Measurements from ENCODE around the gene HACD2. TPM values are rescaled to one million over a fixed set of nuclear protein-coding genes. Genes with fewer than 3 reads are reported as not detected.

The HACD2 gene
- total and polyA plus RNA-seq, 10 of the 15 experiments (the other 5 are each of a cell fraction or from before 2014, with no cell fraction given): 9.1 to 30.0 (median 18.8) TPM

GRCh38 chr3:123449102-123449996, 135.5 kb downstream of the HACD2 start:
- Histone ChIP-seq H3K27ac (ENCODE audit: control insufficient read depth, insufficient read depth) (no peak overlapping the region), H3K36me3 (ENCODE audit: control insufficient read depth in 2 of 2, insufficient read depth in 2 of 2, low read length in 1 of 2) (no peaks in the 10 kb centered on the region), H3K4me3 (peak overlapping the region; percentile 36; the same call in 1 of the 2 replicates), H3K9ac (ENCODE audit: control insufficient read depth, insufficient read depth, low read length) (no peak overlapping the region; the same call in 1 of the 2 replicates), H3K79me2 (ENCODE audit: control insufficient read depth, insufficient read depth, low read length) (no peaks in the 10 kb centered on the region), H3K4me1 (ENCODE audit: control insufficient read depth, insufficient read depth, low read length) (no peaks in the 10 kb centered on the region), H4K20me1 (ENCODE audit: control insufficient read depth, insufficient read depth) (no peaks in the 10 kb centered on the region), H3K9me3 (replicated peaks; ENCODE audit: control insufficient read depth, insufficient read depth, low read length) (no peaks in the 10 kb centered on the region), H3K27me3 (replicated peaks in 1 of 2; ENCODE audit: control insufficient read depth in 2 of 2, insufficient read depth in 2 of 2, low read length in 1 of 2) (peaks cover 1 to 14% of the 10 kb centered on the region in 2 experiments), H2AFZ (ENCODE audit: control insufficient read depth, low read depth, low read length) (no peak overlapping the region), H3K4me2 (ENCODE audit: control insufficient read depth, insufficient read depth) (peak overlapping the region; percentile 60)
- in situ Hi-C loops (cut with MboI) (no loop called here), intact Hi-C loops (cut with micrococcal nuclease; ENCODE audit: unreplicated experiment) (loop anchor here (5.0 kb wide), 1 partner anchor 108 kb away; no protein-coding TSS in a partner anchor)
- peak; percentile 40; the same call in 2 of the 3 replicates for ATAC-seq
- SMC1A ChIA-PET (ENCODE audit: uncharacterized antibody, unreplicated experiment): no interaction called here
- DNase-seq (ENCODE audit: low read depth, low spot score): no peak
- POLR2A ChIA-PET: interaction anchor here (0.6 kb wide), 1 partner anchor 130 kb away, joined by 3 read pairs; no protein-coding TSS in a partner anchor
- BruUV-seq (replicated peaks): no TSS peak
- TF ChIP-seq SUZ12 (IDR thresholded peaks at IDR 0.05; ENCODE audit: unreplicated experiment): peak; percentile 91
- TF ChIP-seq, protein P1, sequence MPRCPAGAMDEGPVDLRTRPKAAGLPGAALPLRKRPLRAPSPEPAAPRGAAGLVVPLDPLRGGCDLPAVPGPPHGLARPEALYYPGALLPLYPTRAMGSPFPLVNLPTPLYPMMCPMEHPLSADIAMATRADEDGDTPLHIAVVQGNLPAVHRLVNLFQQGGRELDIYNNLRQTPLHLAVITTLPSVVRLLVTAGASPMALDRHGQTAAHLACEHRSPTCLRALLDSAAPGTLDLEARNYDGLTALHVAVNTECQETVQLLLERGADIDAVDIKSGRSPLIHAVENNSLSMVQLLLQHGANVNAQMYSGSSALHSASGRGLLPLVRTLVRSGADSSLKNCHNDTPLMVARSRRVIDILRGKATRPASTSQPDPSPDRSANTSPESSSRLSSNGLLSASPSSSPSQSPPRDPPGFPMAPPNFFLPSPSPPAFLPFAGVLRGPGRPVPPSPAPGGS (IDR thresholded peaks at IDR 0.05; ENCODE audit: borderline replicate concordance, insufficient read depth, low read depth, low read length, poor library complexity, severe bottlenecking): no peak
- TF ChIP-seq SIN3A (IDR thresholded peaks at IDR 0.05; ENCODE audit: low read depth, low read length): no peak
- 1% methylated on average over 20 of the region's 114 CpGs for WGBS (ENCODE audit: insufficient coverage, insufficient replicate concordance, low lambda C conversion rate, missing lambda C conversion rate)
- CTCF ChIA-PET: no interaction called here
- RAD21 ChIA-PET (ENCODE audit: unreplicated experiment): no interaction called here
- no peak for FAIRE-seq
